Anterior cingulate cortex (tissue), 58 donors: ENCODE measurements around the gene CERS6.
"Not testable (repeated sequence)": the region's sequence is repeated elsewhere in the genome, so short reads cannot be mapped to it uniquely, and the experiment has no call there.

Source experiments
- DNase-seq, 58 donors: peaks; one replicate each; lab custom pipeline; 2025; lab: John Stamatoyannopoulos, UW

The CERS6 gene

GRCh38 chr2:168658706-168659105 lies 202.6 kb downstream of the CERS6 start:
- no peak for DNase-seq

GRCh38 chr2:168660870-168661862 lies 205.1 kb downstream of the CERS6 start:
- no peak for DNase-seq

DNA sequence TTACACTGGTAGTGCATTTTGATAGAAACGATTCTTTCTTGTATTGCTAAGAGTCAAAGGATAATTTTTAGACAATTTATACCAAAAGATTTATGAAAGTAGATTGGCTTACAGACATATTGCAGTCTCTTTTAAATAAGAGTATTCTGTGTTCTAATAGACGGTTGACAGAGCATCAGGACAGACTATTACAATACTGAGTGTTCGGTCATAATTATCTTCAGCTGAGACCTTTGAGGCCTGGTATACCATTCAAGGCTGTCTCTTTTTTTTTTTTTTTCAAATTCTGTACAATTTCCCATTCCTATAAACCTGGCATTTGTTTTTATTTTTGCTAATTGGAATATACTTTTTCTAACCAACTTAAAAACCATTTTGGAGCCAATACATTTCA lies 205.8 kb downstream of the CERS6 start:
- no peak for DNase-seq

DNA sequence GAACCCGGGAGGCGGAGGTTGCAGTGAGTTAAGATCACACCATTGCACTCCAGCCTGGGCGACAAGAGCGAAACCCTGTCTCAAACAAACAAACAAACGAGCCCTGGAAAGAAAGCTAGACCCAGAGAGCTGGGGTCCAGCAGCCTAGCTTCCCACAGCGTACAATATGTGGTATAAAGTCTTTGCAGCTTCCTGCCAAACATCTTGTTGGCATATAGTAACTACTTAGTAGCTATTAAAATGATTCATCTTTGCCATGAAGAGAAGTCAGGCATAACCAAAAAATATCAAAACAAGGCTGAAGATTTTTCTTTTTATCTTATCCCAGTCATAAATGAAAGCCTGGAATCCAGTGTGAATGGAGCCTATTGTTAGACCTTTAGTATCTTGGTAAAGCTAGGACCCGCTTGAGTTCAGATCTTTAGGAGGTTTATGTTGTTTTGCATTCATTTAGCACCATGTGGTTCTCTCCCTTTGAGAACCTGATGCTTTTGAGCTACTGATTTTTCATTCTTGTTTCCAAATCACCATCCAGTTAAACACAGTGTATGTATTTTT lies 206.7 kb downstream of the CERS6 start:
- DNase-seq: no peak

DNA sequence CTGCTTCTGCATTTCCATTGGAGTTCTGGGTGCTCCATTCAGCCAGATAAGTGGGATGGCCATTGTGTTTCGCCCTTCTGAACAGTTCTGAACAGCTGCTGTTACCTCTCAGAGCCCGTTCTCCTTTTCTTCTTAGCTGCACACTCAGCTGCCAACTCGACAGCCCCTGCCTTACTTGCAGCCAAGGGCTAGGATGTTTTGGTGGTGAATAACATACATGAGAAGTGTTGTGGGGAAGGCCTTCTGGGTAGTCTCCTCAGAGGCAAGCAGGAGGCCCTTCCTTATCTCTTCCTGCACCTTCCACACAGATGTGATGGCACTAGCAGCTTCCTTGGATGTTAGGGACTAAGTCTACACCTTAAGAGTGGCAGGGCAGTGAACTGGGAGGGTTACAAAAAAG lies 207.9 kb downstream of the CERS6 start:
- DNase-seq: no peak

GRCh38 chr2:168664715-168665114 lies 208.6 kb downstream of the CERS6 start:
- DNase-seq: not testable (repeated sequence)

DNA sequence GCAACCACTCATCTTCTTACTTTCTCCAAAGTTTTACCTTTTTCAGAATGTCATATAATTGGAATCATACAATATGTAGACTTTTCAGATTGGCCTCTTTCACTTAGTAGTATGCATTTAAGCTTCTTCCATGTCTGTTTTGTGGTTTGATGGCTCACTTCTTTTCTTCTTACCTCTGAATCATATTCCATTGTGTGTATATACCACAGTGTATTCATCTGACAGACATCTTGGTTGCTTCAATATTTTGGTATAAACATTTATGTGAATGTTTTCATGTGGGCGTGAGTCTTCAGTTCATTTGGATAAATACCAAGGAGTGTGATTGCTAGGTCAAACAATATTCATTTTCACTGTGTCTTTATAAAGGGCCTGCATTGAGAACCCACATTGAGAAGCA lies 210.3 kb downstream of the CERS6 start:
- no peak for DNase-seq

- no peak for DNase-seq
Observed at GRCh38 chr2:168667156-168667555, 211.1 kb downstream of the CERS6 start.

GRCh38 chr2:168669151-168669550 lies 213.1 kb downstream of the CERS6 start:
- DNase-seq: no peak

- no peak for DNase-seq
Observed at GRCh38 chr2:168670478-168670877, 214.4 kb downstream of the CERS6 start.

DNA sequence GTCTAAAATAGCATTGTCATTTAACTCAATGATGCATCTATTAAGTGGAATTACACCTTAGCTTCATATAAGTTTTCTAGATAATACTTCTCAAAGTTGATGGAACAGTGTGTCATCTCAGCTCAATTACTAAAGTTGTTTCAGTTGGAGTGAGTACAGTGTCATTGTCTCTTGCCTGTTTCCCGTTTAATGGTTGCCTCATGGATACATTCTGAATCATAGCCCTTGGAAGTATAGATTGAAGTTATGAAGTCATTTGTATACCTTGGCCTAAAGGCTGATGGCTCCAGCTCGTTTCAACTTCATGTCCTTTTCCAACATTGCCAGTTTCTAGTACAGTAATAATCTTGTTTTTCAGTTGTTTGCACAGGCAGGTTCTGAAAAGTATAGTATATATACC lies 215.9 kb downstream of the CERS6 start:
- DNase-seq: no peak

GRCh38 chr2:168673265-168674189 lies 217.5 kb downstream of the CERS6 start:
- no peak for DNase-seq

DNA sequence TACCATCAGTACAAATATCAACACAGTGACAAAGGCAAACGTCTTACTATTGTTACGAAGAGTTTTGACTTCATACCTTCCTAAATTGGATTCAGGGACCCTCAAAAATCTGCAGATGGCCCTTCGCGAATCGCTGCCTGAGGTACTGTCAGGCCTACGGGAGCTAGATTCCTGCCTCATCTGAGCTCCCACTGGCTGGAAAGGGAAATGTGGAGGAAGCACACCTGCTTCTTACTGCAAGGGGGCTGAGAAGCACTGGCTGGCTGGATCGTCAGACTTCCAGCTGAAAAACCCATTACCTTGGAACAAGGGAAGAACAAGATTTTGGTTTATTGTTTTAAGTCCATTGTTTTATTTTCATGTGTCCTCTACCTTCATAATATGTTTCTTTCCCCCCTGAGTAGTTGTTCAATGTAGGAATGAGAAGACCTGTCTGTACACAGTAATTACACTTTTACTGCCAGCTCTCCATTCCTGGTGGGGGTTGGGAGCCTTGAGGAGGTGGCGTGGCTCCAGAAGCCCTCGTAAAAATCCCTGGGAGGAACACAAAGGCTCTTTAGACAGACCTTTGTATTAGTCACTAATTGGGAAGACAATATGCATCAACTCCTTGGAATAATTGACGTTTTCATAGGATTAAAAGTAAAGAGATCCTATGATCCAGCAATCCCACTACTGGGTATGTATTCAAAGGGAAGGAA lies 222.2 kb downstream of the CERS6 start:
- no peak for DNase-seq

DNA sequence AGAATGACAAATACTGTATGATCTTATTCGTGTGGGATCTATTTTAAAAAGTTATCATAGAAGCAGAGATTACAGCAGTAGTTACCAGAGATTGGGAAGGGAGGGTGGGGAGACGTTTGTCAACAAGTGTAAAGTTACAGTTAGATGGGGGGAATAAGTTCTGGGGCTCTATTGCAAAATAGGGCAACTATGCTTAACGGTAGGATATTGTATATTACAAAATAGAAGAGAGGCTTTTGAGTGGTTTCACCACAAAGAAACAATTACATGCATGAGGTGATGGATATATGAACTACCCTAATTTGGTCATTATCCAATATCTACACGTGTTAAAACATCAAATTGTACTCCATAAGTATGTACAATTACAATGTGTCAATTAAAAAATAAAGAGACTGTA lies 223.0 kb downstream of the CERS6 start:
- no peak for DNase-seq

DNA sequence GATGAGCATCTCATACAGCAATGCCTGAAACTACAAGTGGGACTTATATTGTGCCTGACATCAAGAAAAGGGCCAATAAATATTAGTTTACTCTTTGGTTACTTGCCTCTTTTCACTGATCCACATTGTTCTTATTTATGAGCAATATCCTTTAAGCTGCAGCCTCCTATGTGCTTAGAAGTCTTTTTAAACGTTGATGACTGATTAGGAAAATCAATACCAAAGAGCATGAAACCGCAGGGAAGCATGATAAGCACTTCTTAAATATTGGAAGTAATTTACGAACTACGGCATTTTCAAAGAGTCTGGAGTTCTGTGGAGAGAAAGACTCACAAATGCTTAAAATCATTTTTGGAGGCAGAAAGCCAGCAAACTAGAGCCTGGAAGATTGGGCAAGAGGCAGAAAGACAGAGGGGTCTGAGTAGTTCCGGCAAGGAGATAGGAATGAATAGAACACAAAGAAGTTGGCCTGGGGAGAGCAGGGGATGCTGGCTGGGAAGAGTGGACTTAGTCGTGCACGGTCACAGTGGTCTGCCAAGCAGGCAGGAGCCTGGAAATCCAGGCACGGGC lies 223.8 kb downstream of the CERS6 start:
- DNase-seq: no peak

DNA sequence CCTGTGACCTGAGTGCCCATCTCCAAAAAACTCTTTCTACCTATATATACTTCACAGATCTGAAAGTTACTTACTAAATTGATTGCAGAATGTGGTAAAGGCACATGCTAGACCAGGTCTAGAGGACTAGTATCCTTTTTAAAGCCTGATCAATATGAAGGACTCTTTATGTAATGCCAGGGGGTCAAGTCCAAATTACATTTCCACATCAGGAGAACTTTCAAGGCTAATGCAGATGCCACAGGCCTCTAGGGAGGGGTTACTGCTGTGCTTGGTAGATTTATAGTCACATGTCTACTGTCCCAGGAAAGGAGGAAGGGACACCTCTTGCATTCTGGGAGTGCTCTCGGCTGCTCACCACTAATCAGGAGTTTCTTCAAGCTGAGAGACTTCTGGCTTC lies 227.9 kb downstream of the CERS6 start:
- DNase-seq: no peak

- no peak for DNase-seq
Observed at GRCh38 chr2:168684921-168685599, 229.0 kb downstream of the CERS6 start.

GRCh38 chr2:168685600-168686451 lies 229.8 kb downstream of the CERS6 start:
- DNase-seq: no peak
